GM12892 (cell line): ENCODE data around the gene MT4.

Source experiments
- POLR2A ChIP-seq: IDR thresholded peaks from 2 replicates; pipeline ENCODE4 v1.6.1; 2011; ENCODE audit warnings: low read depth, low read length, control low read depth
- POLR2AphosphoS5 ChIP-seq: IDR thresholded peaks from 2 replicates; pipeline ENCODE4 v1.6.1; 2011; ENCODE audit warnings: low read depth, low read length, control low read depth
- TAF1 ChIP-seq: IDR thresholded peaks from 2 replicates; pipeline ENCODE4 v1.6.1; 2011; ENCODE audit warnings: low read depth, mild to moderate bottlenecking, control low read depth, low read length, borderline replicate concordance

- TF ChIP-seq POLR2A (no peak), POLR2AphosphoS5 (no peak), TAF1 (no peak)
Observed at GRCh38 chr16:56606476-56607108, 41.7 kb downstream of the MT4 start.
